HG03571 (cell line): ENCODE results near the gene DICER1.
A peak's percentile ranks its signal among the peaks of the same experiment; 100 is the strongest.
"Not testable (repeated sequence)": the region's sequence is repeated elsewhere in the genome, so short reads cannot be mapped to it uniquely, and the experiment has no call there.

Experiments
- ATAC-seq: cut with Tn5 transposase; IDR thresholded peaks from one replicate; pipeline ENCODE4 v1.9.1; 2021; ENCODE audit not compliant: unreplicated experiment

DICER1 gene

GRCh38 chr14:95185033-95185766 lies 27.9 kb upstream of the DICER1 start:
- ATAC-seq = no peak

GRCh38 chr14:95184413-95184790 lies 27.1 kb upstream of the DICER1 start:
- no peak for ATAC-seq

- ATAC-seq = no peak
Observed at GRCh38 chr14:95183532-95184412, 26.4 kb upstream of the DICER1 start.

GRCh38 chr14:95183082-95183481 lies 25.8 kb upstream of the DICER1 start:
- ATAC-seq = no peak

GRCh38 chr14:95182379-95182778 lies 25.1 kb upstream of the DICER1 start:
- ATAC-seq = no peak

GRCh38 chr14:95180966-95181741 lies 23.8 kb upstream of the DICER1 start:
- no peak for ATAC-seq

- not testable (repeated sequence) for ATAC-seq
Observed at GRCh38 chr14:95175670-95176069, 18.3 kb upstream of the DICER1 start.

- no peak for ATAC-seq
Observed at GRCh38 chr14:95174184-95174792, 17.0 kb upstream of the DICER1 start.

- ATAC-seq = no peak
Observed at GRCh38 chr14:95173518-95173917, 16.2 kb upstream of the DICER1 start.

- no peak for ATAC-seq
Observed at GRCh38 chr14:95167177-95167576, 9.8 kb upstream of the DICER1 start.

GRCh38 chr14:95165517-95165916 lies 8.2 kb upstream of the DICER1 start:
- ATAC-seq = no peak

GRCh38 chr14:95164506-95164905 lies 7.2 kb upstream of the DICER1 start:
- no peak for ATAC-seq

GRCh38 chr14:95163666-95164065 lies 6.3 kb upstream of the DICER1 start:
- no peak for ATAC-seq

GRCh38 chr14:95163132-95163531 lies 5.8 kb upstream of the DICER1 start:
- no peak for ATAC-seq

GRCh38 chr14:95162641-95163040 lies 5.3 kb upstream of the DICER1 start:
- ATAC-seq = no peak

- ATAC-seq = peak; percentile 28
Observed at GRCh38 chr14:95157048-95157326, 342 bp downstream of the DICER1 start.

GRCh38 chr14:95156161-95157047 lies 925 bp downstream of the DICER1 start:
- ATAC-seq = peak; percentile 38

GRCh38 chr14:95155045-95155444 lies 2.3 kb downstream of the DICER1 start:
- ATAC-seq = no peak

GRCh38 chr14:95153866-95154265 lies 3.5 kb downstream of the DICER1 start:
- ATAC-seq = no peak

- no peak for ATAC-seq
Observed at GRCh38 chr14:95151561-95151960, 5.8 kb downstream of the DICER1 start.
